Mucosa of rectum (tissue), 2 donors: ENCODE measurements around the gene PSME2.

Experiments used
- H3K27ac ChIP-seq, 2 donors: one replicate each; pipeline ENCODE4 v1.7.0; 2013; ENCODE audit warnings: inconsistent platforms in 2 of 2, low read depth in 2 of 2, low read length in 2 of 2
- H3K27me3 ChIP-seq, 2 donors: one replicate each; pipeline ENCODE4 v1.7.0; 2013; ENCODE audit warnings: low read length in 2 of 2; ENCODE audit not compliant: control insufficient read depth in 2 of 2, insufficient read depth in 2 of 2
- H3K36me3 ChIP-seq, 2 donors: one replicate each; pipeline ENCODE4 v1.7.0; 2013; ENCODE audit warnings: low read length in 2 of 2; ENCODE audit not compliant: control insufficient read depth in 2 of 2, insufficient read depth in 2 of 2
- H3K4me1 ChIP-seq, 2 donors: one replicate each; pipeline ENCODE4 v1.7.0; 2013; ENCODE audit warnings: low read length in 2 of 2, mild to moderate bottlenecking in 1 of 2; ENCODE audit not compliant: control insufficient read depth in 2 of 2, insufficient read depth in 2 of 2
- H3K4me3 ChIP-seq, 2 donors: one replicate each; pipeline ENCODE4 v1.7.0; 2013; ENCODE audit warnings: low read length in 2 of 2
- H3K9ac ChIP-seq, 2 donors: one replicate each; pipeline ENCODE4 v1.7.0; 2013; ENCODE audit warnings: low read length in 2 of 2, low read depth in 1 of 2, mild to moderate bottlenecking in 1 of 2
- H3K9me3 ChIP-seq, 2 donors: one replicate each; pipeline ENCODE4 v1.7.0; 2013; ENCODE audit warnings: low read length in 2 of 2; ENCODE audit not compliant: control insufficient read depth in 2 of 2
- donor health status: healthy.
- donor health status: Normal muscosa, but diverticular disease.

Gene PSME2

GRCh38 chr14:24165785-24166184 lies 19.4 kb upstream of the PSME2 start:
- Histone ChIP-seq H3K9ac (no peak overlapping the region), H3K36me3 (peaks cover 47 to 54% of the 10 kb centered on the region in 2 donors), H3K27me3 (no peaks in the 10 kb centered on the region), H3K4me3 (no peak overlapping the region), H3K9me3 (no peaks in the 10 kb centered on the region), H3K4me1 (peaks cover 14% of the 10 kb centered on the region in 2 donors), H3K27ac (no peak overlapping the region)

DNA sequence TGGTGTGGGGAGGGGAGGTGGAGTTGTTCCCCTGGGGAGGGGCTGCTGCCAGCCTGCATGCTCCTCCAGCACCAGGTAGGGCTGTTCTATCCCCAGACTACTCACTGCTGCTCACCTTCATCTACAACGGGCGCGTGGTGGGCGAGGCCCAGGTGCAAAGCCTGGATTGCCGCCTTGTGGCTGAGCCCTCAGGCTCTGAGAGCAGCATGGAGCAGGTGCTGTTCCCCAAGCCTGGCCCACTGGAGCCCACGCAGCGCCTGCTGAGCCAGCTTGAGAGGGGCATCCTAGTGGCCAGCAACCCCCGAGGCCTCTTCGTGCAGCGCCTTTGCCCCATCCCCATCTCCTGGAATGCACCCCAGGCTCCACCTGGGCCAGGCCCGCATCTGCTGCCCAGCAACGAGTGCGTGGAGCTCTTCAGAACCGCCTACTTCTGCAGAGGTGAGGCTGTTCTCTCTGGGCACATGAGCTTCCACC lies 18.1 kb upstream of the PSME2 start:
- Histone ChIP-seq H3K27me3 (no peaks in the 10 kb centered on the region), H3K4me3 (no peak overlapping the region), H3K9ac (no peak overlapping the region), H3K36me3 (peaks cover 57 to 60% of the 10 kb centered on the region in 2 donors), H3K4me1 (peaks cover 16 to 19% of the 10 kb centered on the region in 2 donors), H3K27ac (no peak overlapping the region), H3K9me3 (no peaks in the 10 kb centered on the region)

DNA sequence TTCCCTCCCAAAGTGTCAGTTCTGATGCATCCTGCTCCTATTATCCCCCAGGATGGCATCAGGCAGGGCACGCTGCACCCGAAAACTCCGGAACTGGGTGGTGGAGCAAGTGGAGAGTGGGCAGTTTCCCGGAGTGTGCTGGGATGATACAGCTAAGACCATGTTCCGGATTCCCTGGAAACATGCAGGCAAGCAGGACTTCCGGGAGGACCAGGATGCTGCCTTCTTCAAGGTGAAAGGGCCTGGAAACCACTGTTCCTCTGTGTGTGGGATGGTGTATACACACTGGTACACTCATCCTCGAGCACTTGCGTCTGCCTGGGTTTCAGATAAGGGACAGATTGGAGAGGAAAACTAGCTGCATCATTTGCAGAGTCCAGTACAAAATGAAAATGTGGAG lies 15.7 kb upstream of the PSME2 start:
- peaks cover 16 to 19% of the 10 kb centered on the region in 2 donors for H3K4me1 ChIP-seq
- H3K36me3 ChIP-seq, result peaks cover 63 to 68% of the 10 kb centered on the region in 2 donors
- H3K27ac ChIP-seq, result peak overlapping the region; percentile 95 to 97
- H3K4me3 ChIP-seq, result peak overlapping the region; percentile 88 to 99
- no peaks in the 10 kb centered on the region for H3K27me3 ChIP-seq
- H3K9ac ChIP-seq, result peak overlapping the region; percentile 32 to 94
- no peaks in the 10 kb centered on the region for H3K9me3 ChIP-seq

DNA sequence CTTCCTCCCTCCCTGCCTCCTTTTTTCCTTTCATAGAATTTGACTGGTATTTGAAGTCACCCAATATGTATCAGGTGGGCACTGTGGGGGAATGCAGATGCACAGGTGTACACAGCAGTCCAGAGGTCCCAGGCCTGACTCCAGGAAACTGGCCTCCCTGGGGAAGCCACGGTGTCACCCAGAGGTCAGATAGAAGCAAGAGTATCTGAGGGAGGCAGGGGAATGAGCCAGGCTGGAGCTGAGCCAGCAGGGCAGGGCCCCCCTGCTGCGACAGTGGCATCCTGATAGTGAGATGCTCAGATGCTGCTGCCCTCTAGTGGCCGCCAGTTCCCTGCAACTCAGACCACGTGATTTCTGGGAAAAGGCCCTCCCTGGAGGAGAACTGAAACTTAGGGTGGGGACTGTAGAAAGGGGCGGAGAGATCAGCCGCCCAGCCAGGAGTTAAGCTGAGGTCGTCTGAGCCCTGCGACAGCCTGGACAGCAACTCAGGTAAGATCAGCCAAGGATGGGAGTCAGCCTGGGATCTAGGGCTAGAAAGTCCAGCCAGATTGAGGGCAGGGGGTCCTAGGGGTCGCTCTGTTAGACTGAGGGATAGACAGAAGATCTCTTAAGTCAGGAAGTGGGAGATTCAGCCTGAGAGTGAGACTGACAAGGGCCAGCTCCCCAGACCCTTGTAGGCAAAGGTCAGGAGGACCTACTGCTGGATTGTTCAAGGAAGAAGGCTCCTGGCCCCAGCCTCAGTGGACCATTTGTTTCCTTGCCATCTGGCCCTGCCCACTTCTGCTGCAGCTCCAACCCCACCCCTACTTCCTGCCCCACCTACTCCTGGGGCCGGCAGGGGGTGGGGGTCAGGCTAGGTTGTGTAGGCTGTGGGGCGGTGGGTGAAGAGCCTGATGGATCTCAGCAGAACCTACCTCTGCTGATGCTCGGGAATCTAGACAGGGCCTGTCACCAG lies 14.7 kb upstream of the PSME2 start, which contains the start of gene IRF9:
IRF9 (plus strand) TSS at position 416 of the 955 bp plus-strand sequence. CDS start 880 bp downstream, outside the sequence.
- Histone ChIP-seq H3K9ac (peak within 1 kb of the TSS; percentile 94 to 100), H3K27ac (peak within 1 kb of the TSS; percentile 95 to 97)

GRCh38 chr14:24160499-24160849 lies 14.1 kb upstream of the PSME2 start:
- peak overlapping the region; percentile 94 to 100 for H3K9ac ChIP-seq
- H3K9me3 ChIP-seq, result no peaks in the 10 kb centered on the region
- peaks cover 16 to 19% of the 10 kb centered on the region in 2 donors for H3K4me1 ChIP-seq
- peak overlapping the region; percentile 95 to 97 for H3K27ac ChIP-seq
- no peaks in the 10 kb centered on the region for H3K27me3 ChIP-seq
- H3K36me3 ChIP-seq, result peaks cover 62 to 68% of the 10 kb centered on the region in 2 donors
- peak overlapping the region in 1 of 2 donors; percentile 3 for H3K4me3 ChIP-seq

More for the DNA sequence above, 14.7 kb upstream of the PSME2 start, which contains the start of gene IRF9:
- no peaks in the 10 kb centered on the region for H3K27me3 ChIP-seq
- peaks cover 16 to 19% of the 10 kb centered on the region in 2 donors for H3K4me1 ChIP-seq
- peaks cover 64 to 67% of the 10 kb centered on the region in 2 donors for H3K36me3 ChIP-seq
- peak within 1 kb of the TSS; percentile 88 to 99 for H3K4me3 ChIP-seq
- H3K9me3 ChIP-seq, result no peaks in the 10 kb centered on the region

DNA sequence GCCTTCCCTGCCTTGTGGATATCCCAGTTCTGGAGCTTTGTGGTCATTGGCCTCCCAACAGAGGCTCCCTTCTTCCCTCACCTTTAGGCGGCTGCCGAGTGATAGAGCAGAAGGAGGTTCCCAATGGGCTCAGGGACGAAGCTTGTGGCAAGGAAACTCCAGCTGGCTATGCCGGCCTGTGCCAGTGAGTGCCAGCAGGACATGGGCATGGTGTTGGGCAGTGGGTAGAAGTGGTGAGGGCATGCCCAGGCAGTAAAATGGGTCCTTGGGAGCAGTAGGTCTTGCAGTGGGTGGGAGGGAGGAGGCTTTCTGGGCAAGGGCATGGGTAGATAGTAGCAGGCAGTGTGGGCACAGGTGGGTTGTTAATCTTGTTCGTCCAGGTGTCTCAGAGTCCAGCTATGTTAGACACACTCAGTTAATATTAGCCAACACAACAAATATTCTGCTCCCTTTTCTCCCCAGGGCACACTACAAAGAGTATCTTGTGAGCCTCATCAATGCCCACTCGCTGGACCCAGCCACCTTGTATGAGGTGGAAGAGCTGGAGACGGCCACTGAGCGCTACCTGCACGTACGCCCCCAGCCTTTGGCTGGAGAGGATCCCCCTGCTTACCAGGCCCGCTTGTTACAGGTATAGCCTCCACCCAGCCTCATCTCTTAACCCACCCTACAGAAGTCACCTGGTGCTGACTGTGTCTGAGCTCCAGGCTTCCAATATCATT lies 13.5 kb upstream of the PSME2 start:
- peaks cover 16 to 19% of the 10 kb centered on the region in 2 donors for H3K4me1 ChIP-seq
- H3K36me3 ChIP-seq, result peaks cover 62 to 68% of the 10 kb centered on the region in 2 donors
- H3K9ac ChIP-seq, result no peak overlapping the region
- H3K27me3 ChIP-seq, result no peaks in the 10 kb centered on the region
- no peak overlapping the region for H3K4me3 ChIP-seq
- H3K27ac ChIP-seq, result peak overlapping the region; percentile 95 to 97
- no peaks in the 10 kb centered on the region for H3K9me3 ChIP-seq

DNA sequence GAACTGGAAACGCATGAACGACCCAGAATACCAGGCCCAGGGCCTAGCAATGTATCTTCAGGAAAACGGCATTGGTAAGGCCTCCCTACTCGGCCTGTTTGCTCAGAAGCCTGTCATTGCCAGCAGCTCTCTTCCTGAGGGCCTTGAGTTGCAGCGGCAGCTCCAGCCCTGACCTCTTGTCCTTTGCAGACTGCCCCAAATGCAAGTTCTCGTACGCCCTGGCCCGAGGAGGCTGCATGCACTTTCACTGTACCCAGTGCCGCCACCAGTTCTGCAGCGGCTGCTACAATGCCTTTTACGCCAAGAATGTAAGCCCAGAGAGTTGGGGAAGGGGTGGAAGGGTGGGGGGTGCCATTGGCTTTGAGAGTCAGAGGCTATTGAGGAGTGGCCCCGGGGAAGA lies 10.9 kb upstream of the PSME2 start:
- Histone ChIP-seq H3K27ac (no peak overlapping the region), H3K4me3 (no peak overlapping the region), H3K36me3 (peaks cover 46 to 55% of the 10 kb centered on the region in 2 donors), H3K9ac (no peak overlapping the region), H3K9me3 (no peaks in the 10 kb centered on the region), H3K27me3 (no peaks in the 10 kb centered on the region), H3K4me1 (peaks cover 11 to 15% of the 10 kb centered on the region in 2 donors)

DNA sequence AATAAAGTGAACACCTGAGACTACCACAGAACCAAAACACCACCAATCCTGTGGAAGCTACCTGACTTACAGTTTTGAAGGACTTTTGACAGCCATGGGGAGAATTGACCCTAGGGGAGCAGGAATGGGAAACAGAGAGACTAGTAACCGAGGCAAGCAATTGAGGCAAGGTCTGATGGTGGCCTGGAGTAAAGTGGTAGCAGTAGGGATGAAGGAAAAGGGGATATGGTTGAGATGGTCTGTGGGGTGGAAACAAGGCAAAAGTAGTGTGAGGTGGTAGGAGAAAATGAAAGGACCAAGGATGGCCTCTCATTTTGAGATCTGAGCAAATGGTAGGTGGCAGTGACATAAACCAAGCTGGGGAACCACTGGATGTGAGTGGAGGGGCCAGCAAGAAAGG lies 10.4 kb upstream of the PSME2 start:
- Histone ChIP-seq H3K4me3 (no peak overlapping the region), H3K4me1 (peaks cover 6 to 11% of the 10 kb centered on the region in 2 donors), H3K36me3 (peaks cover 49 to 57% of the 10 kb centered on the region in 2 donors)

GRCh38 chr14:24155100-24155499 lies 8.7 kb upstream of the PSME2 start:
- Histone ChIP-seq H3K4me3 (no peak overlapping the region), H3K36me3 (peaks cover 59 to 69% of the 10 kb centered on the region in 2 donors), H3K9me3 (no peaks in the 10 kb centered on the region), H3K4me1 (no peaks in the 10 kb centered on the region), H3K27ac (no peak overlapping the region), H3K9ac (no peak overlapping the region), H3K27me3 (no peaks in the 10 kb centered on the region)

More for the DNA sequence above, 10.4 kb upstream of the PSME2 start:
- no peaks in the 10 kb centered on the region for H3K27me3 ChIP-seq
- H3K27ac ChIP-seq, result no peak overlapping the region
- no peak overlapping the region for H3K9ac ChIP-seq
- H3K9me3 ChIP-seq, result no peaks in the 10 kb centered on the region
